Measurements from ENCODE around the gene SLC19A1.

The SLC19A1 gene

GRCh38 chr21:45545236-45545570 lies 3.0 kb upstream of the SLC19A1 start:
- DNase-seq (ENCODE audit: low read depth), result no peak

GRCh38 chr21:45544449-45545235 lies 2.4 kb upstream of the SLC19A1 start:
- no peak for DNase-seq (ENCODE audit: low read depth)

- no peak for DNase-seq (ENCODE audit: low read depth)
Observed at GRCh38 chr21:45543710-45544448, 1.6 kb upstream of the SLC19A1 start.

GRCh38 chr21:45543371-45543709 lies 1.1 kb upstream of the SLC19A1 start:
- DNase-seq (ENCODE audit: low read depth), result no peak

GRCh38 chr21:45542667-45543370 lies 579 bp upstream of the SLC19A1 start:
- DNase-seq (ENCODE audit: low read depth), result no peak

GRCh38 chr21:45541221-45542039 lies 810 bp downstream of the SLC19A1 start:
- peak; percentile 64 for DNase-seq (ENCODE audit: low read depth)

- DNase-seq (ENCODE audit: low read depth), result no peak
Observed at GRCh38 chr21:45540601-45540970, 1.7 kb downstream of the SLC19A1 start.

GRCh38 chr21:45539796-45540600 lies 2.2 kb downstream of the SLC19A1 start:
- DNase-seq (ENCODE audit: low read depth), result no peak

- DNase-seq (ENCODE audit: low read depth), result no peak
Observed at GRCh38 chr21:45539046-45539795, 3.0 kb downstream of the SLC19A1 start.

- no peak for DNase-seq (ENCODE audit: low read depth)
Observed at GRCh38 chr21:45538381-45539045, 3.7 kb downstream of the SLC19A1 start.

- no peak for DNase-seq (ENCODE audit: low read depth)
Observed at GRCh38 chr21:45537746-45538291, 4.4 kb downstream of the SLC19A1 start.

GRCh38 chr21:45537111-45537745 lies 5.0 kb downstream of the SLC19A1 start:
- DNase-seq (ENCODE audit: low read depth), result no peak

- no peak for DNase-seq (ENCODE audit: low read depth)
Observed at GRCh38 chr21:45536301-45537081, 5.7 kb downstream of the SLC19A1 start.

- no peak for DNase-seq (ENCODE audit: low read depth)
Observed at GRCh38 chr21:45535341-45536081, 6.7 kb downstream of the SLC19A1 start.

- no peak for DNase-seq (ENCODE audit: low read depth)
Observed at GRCh38 chr21:45534636-45535331, 7.5 kb downstream of the SLC19A1 start.

GRCh38 chr21:45533846-45534635 lies 8.2 kb downstream of the SLC19A1 start:
- DNase-seq (ENCODE audit: low read depth), result no peak

Measured in T follicular helper cell (primary cell).